KBM-7 (cell line): ENCODE measurements around the gene PTPRD.

Experiments used
- DNase-seq: peaks from one replicate; pipeline ENCODE4 v3.0.0-alpha.2; 2015
- in situ Hi-C: fragments of 300-500 bp; cut with MboI; formaldehyde crosslinking; loops from 2 replicates; pipeline ENCODE4 v1.14.3; 2020; ENCODE audit warnings: low sequenced_read_pairs, low pct_unique_long_range_greater_than_20kb, mixed read lengths

The PTPRD gene

GRCh38 chr9:9216934-9217333 is 1395.9 kb downstream of the PTPRD start:
- in situ Hi-C loops: no loop called here
- no peak for DNase-seq

DNA sequence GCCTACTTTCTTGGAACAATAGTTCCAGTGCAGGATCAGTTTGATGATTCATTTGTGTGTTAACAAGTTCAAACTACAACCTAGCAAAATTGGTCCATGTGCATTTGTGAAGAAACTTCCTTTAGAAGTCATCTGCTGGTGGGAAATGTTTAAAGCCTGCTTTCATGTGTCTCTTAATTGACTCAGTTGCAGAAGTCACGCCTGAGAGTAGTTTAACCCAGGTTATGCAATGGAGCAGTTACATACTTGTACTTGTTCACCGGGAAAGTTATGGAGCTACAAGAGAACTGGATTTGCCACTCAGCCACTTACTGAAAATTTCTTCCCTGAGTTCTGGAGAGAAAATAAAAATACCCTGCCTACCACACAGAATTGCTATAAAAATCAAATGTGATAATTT is 1397.8 kb downstream of the PTPRD start:
- no peak for DNase-seq

GRCh38 chr9:9214066-9214465 is 1398.7 kb downstream of the PTPRD start:
- in situ Hi-C loops: no loop called here

More for the DNA sequence above, 1397.8 kb downstream of the PTPRD start:
- in situ Hi-C loops: no loop called here

GRCh38 chr9:9212963-9213362 is 1399.8 kb downstream of the PTPRD start:
- DNase-seq: no peak
- in situ Hi-C loops: no loop called here

More at GRCh38 chr9:9214066-9214465, 1398.7 kb downstream of the PTPRD start:
- no peak for DNase-seq

GRCh38 chr9:9202276-9202675 is 1410.5 kb downstream of the PTPRD start:
- in situ Hi-C loops: no loop called here
- no peak for DNase-seq

DNA sequence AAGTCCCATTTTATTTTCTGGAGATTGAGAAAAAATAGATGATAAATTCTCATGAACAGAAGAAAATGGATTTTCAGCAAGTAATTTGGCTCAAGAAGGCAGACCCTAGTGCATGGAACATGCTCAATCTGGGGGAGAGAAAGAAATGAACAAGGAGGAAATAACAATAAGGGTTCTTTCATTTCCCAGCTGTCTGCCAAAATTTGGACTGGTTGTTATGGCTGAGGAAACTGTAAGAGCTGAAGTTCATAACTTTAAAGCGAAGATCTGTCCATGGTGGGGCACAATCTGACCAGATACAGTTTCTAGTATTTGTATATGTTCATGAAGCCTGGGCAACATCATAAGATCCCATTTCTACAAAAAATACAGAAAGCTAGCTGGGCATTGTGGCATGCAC is 1426.7 kb downstream of the PTPRD start:
- no peak for DNase-seq
- in situ Hi-C loops: no loop called here

GRCh38 chr9:9182431-9182830 is 1430.4 kb downstream of the PTPRD start:
- DNase-seq: no peak
- in situ Hi-C loops: no loop called here

- DNase-seq: no peak
- in situ Hi-C loops: no loop called here
Observed at GRCh38 chr9:9177081-9177480, 1435.7 kb downstream of the PTPRD start.

DNA sequence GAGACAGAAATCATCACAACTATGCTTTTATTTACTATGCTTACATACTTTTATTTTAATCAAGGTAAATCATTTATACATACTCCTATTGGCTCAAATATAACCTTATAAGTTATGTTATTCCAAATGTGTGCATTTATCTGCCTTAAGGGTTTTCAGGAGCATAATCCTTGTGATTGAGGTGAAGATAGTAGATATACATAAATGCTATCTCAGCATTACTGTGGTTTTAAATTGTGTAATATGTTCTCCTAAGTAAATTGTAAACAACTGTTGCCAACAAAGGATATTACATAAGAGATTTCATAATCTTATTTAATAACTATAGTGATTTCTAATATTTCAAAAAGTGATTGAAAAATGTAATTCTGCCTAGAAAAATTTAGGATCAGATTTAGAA is 1438.4 kb downstream of the PTPRD start:
- in situ Hi-C loops: no loop called here

GRCh38 chr9:9173264-9173663 is 1439.5 kb downstream of the PTPRD start:
- in situ Hi-C loops: no loop called here
- DNase-seq: no peak

More for the DNA sequence above, 1438.4 kb downstream of the PTPRD start:
- DNase-seq: no peak

GRCh38 chr9:9170439-9171134 is 1442.2 kb downstream of the PTPRD start:
- DNase-seq: no peak
- in situ Hi-C loops: no loop called here

- in situ Hi-C loops: no loop called here
- DNase-seq: no peak
Observed at GRCh38 chr9:9142001-9142400, 1470.8 kb downstream of the PTPRD start.

GRCh38 chr9:9133526-9133925 is 1479.3 kb downstream of the PTPRD start:
- no peak for DNase-seq
- in situ Hi-C loops: no loop called here

DNA sequence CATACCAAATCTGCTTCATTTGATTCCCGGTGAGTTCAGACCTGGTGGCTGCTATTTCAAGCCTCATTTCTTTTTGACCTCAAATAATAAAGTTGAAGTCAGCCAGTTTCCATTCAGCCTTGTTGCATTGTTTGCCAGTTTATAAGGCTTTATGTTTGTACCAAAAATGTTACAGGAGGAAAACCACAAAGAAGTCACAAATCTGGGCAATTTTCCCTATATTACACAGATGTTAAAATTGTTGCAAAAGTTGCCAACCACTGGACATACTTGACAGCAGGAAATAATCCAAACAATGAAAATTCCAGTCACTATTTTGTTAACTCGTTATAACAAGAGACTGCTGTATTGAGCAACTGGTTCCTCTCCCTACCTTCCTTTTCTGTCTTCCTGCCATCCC is 1488.2 kb downstream of the PTPRD start:
- in situ Hi-C loops: no loop called here
- DNase-seq: no peak

DNA sequence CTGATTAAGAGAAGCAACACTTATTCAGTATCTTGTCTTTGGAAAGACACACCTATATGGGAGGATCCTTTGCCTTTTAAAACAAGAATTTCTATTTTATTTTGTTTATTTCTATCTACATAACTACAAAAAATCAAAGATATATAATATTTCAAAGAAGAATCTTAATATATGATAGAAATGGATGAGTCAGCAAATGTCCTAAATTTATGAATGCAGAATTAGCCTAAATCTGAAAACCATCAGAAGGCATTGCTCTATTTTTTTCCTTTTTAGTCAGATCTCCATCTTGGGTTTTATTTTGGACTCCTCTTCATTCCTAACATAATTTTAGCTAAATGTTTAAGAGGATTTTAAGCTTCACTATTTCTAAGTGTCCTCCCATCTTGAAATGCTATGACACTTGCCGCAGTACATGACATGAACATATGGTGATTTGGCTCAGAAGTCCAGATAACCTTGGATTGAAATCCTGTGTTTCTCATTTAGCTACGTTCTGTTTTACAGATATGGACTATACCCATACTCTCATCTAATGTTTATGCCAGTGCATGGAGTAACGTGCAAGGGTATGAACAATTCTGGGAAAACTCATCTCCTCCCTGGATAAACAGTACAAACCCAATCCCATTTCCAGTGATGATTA is 1490.4 kb downstream of the PTPRD start:
- no peak for DNase-seq
- in situ Hi-C loops: no loop called here

DNA sequence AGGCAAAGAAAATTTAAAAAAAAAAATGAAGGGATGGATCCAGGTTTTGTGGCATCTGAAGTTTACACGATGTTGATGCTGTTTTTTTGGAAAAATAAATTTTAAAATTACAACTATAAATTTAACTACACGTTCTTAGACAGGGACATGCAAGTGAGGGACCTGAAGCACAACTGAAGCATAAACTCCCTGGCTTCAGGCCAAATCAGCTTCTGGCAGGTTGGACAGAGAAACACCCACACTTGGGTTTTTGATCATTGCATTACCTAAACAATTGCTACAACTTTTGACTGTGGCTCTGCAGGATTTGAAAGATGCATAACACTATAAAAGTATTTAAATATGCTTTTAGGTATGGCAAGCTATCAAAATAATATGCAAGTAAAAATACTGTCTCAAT is 1494.9 kb downstream of the PTPRD start:
- in situ Hi-C loops: no loop called here
- no peak for DNase-seq

DNA sequence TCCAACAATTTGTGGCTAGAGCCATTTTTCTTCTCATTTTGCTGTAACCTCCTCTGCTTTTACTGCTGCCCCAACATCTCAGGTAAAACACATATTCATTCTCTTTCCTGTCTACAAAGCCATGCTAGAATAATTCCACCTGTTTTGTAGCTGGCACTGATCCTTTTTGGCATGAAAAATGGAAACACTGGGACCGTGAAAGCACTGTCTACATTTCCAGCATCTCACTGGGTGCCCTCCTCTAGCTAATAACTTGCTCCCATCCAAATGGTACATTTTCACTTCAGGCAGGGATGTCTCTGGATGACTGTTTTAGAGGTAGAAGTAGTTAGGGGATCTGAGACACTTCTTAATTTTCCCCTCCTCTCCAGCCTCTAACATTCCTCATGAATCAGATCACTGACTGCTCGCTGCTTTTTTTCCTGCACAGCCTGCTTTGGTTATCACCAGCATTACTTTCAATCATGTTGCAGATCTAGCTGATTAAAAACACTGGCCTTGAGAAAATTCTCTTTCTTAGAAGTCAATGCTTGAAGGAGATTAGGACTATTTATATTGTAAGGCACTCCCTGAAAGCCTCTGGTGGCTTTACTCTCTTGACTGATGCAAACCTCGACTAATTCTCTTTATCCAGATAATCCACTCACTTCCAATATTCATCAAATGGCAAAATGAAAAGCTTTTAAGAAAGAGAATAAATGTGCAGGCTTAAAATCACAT is 1500.6 kb downstream of the PTPRD start:
- no peak for DNase-seq
- in situ Hi-C loops: no loop called here

DNA sequence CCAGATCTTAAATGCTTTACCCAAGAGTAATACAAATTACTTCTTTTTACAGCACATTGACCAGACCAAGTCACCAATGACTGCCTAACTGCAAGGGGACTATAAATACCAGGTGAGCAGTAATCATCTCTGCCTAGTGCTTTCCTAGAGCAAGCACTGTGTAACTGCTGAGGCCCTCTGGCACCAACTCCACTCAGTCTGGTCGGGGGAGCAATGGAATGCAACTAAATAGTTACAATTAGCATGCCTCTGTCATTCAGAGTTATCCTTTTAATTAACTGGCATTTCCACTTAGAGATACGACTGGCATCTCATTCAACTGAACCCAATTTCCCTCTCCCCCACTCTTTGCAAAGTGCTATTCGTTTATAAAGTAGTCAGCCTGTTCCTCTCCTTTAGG is 1504.2 kb downstream of the PTPRD start:
- no peak for DNase-seq
- in situ Hi-C loops: no loop called here

DNA sequence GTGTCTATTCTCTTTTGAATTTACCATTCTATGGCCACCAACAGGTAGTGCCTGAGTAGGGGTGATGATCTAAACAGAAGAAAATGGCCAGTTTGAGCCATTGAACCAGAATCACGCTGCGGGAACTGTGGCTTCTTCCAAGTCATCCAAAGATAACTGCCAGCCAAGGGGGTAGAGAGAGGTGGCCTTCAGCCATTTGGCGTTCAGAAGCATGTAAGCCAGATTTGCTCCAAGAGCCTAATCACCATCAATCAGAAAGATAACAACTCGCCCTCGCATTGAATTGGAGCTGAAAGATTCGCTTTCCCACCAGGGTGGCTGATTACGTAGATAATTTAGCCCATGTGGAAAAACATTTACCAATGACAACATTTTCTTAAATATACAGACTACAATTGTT is 1510.5 kb downstream of the PTPRD start:
- in situ Hi-C loops: no loop called here
- DNase-seq: no peak

GRCh38 chr9:9100070-9100469 is 1512.7 kb downstream of the PTPRD start:
- in situ Hi-C loops: no loop called here
- no peak for DNase-seq
